ENCODE measurements around the gene DDX59.

The DDX59 gene

DNA sequence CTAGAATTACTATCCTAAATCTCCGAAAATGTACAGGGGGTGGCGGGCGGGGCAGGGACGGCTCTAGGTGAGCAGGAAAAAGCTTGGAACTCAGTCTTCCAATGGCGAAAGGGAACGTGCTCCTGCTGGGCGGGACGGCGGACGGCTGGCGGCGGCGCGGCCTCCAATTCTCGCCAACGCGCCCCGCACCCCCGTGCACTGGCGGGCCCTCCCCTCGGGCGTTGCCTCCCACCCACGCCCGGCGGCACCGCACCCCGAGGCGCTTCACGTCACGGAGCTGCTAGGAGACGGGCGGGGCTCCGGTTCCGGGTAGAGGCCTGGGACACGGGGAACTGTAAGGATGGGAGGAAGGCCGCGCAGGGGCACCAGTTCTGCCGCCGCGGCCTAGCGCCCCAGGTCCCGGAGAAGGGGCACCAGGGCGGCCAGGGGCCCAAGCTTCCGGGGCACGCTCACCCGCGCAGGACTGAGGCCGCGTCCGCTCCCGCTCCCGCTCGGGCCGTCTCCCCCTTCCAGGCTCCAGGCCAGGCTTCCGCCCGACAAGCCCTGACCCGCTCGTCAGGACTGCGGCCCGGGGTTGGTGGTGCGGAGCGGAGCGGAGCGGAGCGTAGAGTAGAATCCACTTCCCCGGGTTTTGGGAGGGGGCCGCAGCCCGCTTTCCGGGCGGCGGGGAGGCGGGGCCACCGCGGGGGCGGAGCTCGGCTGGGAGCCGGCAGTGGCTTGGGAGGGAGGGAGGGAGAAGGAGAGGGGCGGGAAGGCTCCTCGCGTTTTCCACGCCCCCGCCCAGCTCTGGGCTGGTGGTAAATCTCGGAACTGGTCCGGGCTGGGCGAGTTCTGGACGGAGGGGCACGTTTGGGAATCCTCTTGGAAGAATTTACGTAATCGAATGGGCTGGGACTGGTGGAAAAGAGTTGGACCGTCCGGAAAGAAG is at the start of gene DDX59:
TSS of gene DDX59 (minus strand) at position 594 of the 928 bp plus-strand sequence. CDS start 3,167 bp downstream, outside the sequence.
- peak; percentile 94 for DNase-seq

DNA sequence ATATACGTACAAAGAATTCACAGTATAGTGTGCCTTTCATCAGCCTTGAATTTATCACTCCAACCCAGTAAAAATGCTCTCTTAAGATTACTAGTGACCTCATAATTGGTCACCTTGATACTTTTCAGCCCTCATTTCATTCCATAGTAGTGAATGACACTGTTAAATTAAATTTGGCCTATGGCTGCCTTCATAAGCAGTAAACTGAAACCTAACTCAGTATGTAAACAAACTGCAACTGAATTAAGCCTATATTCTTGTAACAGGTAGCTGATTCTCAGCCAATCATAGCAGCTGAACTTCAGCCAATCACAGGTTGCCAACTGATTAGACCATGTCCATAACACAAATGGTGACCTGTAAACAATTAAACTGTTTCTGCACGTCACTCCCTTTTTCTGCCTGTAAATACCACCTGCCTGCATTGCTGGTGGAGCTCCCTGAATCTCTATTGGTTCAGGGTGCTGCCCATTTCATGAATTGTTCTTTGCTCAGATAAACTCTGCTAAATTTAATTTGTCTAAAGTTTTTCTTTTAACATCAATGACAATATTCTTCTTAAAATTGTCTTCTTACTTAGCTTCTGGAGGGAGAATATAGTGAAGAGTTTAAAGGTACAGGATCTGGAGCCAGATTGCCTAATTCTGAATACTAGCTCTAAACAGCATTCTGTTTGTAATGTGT is 44.9 kb upstream of the DDX59 start:
- DNase-seq = no peak

DNA sequence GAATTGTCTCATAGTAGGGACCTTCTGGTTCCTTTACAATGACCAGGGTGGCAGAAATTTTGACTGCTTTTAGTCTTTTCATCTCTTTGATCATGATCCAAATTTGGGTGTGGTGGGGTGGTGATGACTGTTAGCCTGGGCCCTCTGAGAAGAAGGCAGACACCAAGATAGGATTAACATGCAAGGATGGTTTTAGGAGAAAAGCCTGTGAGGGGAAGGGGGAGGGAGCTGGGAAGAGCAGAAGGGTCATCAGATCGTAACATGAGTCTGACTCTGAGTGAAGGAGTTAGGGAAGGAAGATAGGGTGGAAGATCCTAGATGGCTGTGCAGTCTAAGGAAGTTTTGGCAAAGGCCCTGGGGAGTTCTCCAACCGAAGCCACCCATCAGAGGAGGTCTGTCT is 40.5 kb upstream of the DDX59 start:
- DNase-seq = no peak

DNA sequence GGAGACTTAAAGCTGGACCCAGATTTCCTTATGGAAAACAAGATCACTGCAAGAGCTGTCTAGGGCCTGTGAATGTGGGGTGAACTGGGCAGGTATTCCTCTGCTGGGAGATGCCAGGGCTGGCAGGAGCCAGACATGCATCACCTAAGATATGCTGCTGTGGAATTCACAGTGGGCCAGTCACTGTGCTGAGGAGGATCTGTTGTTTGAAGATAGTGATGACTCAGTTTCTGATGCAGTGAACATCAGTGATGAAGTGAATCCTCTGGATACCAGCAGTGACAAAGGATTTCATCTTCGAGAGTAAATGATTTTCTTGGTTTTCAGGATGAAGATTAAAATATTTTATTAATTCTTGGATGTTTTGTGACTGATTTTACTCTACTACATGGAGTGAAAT is 39.1 kb upstream of the DDX59 start:
- DNase-seq = no peak

DNA sequence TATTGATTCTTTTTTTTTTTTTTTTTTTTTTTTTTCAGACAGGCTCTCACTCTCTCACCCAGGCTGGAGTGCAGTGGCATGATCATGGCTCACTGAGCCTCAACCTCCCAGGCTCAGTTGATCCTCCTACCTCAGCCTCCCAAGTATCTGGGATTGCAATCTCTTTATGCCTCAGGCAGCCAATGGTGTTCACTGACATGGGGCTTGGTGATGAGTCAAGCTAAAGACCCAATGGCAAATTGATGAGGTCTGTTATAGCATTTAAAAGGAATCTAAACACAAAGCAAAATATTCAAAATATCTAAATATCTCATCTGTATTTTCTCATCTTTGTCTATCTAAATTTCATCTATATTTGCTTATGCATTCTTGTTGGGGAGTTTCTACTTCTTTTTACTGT is 38.5 kb upstream of the DDX59 start:
- DNase-seq = no peak

DNA sequence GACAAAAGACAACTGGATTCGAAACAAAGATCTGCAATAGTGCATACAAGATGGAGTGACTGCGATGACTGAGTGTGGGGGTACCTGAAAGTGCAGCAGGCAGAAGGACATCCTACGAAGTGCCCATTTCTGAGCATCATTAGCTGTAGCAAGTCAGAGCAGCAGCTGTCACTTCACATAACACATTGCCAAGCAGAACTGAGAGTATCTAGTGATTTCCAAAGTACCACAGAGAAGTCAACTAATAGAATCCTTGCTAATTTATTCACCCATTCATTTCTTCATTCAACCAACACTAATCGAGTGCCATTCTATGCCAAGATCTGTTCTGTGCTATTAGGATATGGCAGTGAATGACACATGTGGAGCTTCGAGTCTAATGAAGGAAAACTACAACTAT is 37.4 kb upstream of the DDX59 start:
- no peak for DNase-seq

DNA sequence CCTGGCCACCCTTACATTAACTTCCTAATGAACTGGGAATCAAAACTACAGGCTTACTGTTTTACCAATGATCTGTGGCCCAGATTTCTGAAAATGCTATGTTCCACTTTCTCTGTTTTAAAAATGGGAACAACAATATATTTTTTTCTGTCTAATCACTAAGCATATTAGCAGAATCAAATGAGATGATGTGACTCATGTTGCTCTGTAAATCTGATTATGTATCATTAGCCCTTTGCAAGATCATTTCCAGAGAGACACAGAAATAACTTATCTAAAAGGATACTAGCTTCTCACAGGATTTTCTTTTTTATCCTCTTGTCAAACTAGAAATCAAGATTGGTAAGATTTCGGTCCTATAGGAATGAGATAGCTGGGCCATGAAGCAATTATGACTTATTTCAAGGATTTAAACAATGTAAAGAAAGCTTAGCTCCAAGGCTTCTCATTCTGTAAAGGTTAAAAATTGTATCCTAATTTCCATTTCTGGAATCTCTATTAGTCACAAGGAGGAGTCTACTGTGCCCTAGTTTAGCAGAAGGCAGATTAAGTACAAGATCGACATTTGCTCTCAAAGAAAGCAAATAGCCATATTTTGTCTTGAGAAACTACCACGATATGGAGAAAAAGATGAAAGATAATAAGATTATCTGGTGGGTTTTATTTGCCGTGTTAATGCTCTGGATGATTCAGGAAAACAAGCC is 36.6 kb upstream of the DDX59 start:
- DNase-seq = no peak

DNA sequence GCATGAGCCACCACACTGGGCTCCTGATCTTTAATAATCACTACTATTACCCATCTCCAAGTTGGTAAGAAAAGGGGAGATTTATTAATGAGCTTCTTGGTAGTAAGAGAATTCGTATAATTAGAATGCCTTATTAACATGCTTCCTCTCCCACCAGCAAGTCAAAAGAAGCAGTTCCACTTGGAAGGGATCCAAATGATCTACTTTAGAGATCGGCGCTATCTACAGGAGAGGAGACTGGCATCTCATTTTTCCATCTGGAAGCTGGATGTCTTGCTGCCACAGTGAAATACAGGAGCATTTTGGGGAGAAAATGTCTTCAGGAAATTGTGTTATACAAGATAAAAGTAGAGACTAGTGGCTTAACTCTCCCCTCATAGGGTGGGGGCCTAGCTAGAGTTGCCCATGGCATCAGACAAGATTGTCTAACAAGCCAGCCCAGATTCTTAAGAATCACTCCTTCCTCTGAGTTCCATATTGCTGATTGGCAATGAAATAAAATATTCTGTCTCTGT is 35.3 kb upstream of the DDX59 start:
- no peak for DNase-seq

DNA sequence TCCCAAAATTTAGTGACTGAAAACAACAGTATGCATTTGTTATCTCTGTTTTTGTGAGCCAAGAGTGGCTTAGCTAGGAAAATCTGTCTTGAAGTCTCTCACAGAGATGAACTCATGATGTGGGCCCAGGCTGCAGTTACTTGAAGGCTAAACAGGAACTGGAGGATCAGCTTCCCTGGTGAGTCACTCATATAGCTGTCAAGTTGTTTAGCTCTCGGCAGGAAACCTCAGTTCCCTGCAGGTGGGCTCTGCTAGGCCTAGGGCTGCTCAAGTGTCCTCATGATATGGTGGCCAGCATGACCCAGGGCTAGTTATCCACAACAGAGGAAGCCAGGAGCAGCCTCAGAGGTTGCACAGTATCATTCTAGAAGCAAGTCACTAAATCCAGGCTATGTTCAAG is 30.2 kb upstream of the DDX59 start:
- no peak for DNase-seq

DNA sequence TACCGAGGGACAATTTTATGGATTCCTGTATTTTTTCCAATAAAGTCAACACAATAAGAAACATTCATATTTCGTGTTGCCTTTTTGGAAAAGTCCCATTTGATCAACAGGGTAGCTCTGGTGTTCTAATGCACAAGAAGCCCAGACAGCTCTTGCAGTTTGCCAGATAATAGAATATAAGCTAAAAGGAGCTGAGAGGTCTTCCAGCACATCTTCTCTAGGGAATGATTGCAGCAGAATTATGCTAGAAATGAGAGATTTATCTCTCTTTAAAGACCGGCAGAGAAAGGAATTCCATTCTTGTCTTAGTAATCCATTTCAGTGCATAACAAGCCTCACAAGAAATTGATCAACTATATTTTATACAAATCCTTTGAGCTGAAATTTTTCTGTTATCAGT is 25.0 kb upstream of the DDX59 start:
- no peak for DNase-seq

DNA sequence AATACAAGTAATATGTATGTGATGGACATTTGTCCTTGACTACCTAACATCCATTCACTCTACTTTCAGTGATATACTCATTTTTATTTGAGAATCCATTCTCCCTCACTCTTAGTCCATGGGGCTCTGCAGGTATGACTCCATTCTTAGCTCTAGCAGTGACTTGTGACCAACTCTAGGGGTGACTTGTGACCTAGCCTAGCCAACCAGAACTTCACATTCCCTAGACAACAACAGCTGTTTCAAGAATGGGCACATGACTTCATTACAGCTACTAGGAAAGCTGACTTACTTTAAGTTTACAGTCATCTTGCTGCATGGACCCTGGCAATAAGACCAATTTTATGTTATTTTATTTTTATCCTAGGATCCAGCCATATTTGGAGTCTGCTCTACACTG is 23.6 kb upstream of the DDX59 start:
- no peak for DNase-seq

DNA sequence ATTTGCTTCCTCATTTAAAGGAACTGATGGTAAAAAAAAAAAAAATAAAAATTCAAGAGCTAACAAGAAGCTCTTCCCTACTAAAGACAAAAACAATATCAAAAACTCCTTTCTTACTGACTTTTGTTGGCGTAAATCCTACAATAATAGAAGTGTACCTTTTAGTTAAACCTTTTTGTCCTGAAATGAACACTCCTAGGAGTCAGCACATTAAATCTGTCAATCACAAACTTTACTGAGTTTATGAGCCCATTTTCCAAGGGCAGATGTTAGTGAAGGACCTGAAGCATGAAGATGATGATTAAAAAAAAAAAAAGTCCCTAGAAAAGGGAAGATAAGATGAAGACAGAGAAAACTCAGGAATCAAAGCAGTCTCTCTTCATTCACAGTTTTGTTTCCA is 22.6 kb upstream of the DDX59 start:
- no peak for DNase-seq

DNA sequence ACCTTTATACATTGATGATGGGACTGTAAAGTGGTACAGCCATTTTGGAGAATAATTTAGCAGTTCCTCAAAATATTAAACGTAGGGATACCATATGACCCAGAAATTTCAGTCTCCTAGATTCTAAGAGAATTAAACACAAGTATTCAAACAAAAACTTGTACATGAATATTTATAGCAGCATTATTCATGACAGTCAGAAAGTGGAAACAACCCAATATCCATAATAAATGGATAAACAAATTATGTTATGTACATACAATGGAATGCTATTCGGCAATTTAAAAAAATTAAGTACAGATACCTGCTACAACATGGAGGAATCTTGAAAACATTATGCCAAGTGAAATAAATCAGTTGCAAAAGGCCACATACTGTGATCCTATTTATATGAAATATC is 16.9 kb upstream of the DDX59 start:
- no peak for DNase-seq

DNA sequence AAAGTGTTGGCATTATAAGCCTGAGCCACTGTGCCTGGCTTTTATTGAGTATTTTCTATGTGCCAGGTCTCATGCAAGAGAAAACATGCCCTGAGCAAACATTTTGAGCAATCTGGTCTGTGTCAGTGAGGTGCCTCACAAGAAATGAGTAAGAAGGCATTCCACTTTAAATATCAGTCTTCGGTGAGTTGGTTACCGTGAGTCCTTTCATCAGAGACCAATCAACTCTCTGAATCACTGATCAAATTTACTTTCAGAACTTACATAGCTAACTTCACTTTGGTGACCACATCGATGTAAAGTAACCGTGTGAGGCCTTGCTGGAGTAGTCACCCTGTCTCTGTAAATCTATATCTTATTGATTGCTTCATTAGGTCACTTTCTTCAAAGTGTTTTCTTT is 14.3 kb upstream of the DDX59 start:
- DNase-seq = no peak

DNA sequence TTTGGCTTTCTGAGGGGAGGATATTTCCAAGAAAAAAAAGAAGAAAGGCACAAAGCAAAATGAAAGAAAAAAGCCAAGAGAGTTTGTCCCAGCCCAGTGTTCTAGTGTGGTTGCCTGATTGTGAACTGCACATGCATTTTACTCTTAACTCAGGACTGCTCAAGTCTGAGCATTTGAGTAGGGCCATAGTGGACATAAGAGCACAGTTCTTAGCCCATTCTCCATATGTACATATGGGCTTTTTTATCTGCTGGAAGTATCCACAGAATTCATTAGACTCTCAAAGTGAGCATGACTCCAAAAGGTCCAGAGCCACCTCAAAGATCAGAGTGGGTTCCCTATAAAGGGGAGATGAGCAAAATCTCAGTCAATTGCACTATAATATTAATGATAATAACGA is 13.6 kb upstream of the DDX59 start:
- DNase-seq = no peak

DNA sequence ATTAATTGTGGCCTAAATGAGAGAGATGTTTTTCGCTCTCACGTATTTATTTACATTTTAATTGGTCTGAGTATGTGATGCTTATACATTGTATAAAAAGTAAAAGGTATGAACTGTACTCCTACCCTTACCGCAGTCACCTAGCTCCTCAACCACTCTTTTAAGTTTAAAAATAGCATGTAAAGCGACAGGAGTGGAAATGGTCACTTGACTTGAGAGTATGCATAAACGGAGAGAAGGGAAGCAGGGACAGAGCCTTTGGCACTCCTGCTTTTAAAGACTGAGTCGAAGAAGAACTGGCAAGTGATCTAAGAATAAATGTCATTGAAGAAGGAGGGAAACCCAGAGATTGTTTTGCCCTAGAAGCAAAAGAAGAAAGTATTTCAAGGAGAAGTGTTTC is 11.5 kb upstream of the DDX59 start:
- no peak for DNase-seq

DNA sequence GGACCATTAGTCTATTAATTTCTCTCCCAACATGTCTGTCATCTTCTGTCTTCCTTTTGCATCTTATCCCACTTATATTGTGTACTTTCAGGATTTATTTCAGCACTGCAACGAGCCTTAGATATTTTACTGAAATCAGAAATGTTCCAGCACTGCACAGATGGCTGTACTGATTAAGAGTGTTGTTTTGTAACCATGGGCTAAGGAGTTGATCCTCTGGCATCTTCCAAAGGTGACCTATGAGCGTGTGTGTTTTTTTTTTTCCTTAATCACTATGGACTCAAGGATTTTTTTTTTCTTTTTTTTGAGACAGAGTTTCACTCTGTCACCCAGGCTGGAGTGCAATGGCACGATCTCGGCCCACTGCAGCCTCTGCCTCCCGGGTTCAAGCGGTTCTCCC is 7.1 kb upstream of the DDX59 start:
- no peak for DNase-seq

DNA sequence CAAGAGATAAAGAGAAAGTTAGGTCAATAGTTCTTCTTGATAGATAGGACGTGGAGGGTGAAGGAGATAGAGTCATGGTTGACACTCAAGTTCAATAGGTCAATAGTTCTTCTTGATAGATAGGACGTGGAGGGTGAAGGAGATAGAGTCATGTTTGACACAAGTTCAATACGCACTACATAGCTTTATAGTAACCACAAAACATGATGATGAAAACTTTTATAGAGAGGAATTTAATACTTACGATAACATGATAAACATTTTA is 5.8 kb upstream of the DDX59 start:
- DNase-seq = no peak

DNA sequence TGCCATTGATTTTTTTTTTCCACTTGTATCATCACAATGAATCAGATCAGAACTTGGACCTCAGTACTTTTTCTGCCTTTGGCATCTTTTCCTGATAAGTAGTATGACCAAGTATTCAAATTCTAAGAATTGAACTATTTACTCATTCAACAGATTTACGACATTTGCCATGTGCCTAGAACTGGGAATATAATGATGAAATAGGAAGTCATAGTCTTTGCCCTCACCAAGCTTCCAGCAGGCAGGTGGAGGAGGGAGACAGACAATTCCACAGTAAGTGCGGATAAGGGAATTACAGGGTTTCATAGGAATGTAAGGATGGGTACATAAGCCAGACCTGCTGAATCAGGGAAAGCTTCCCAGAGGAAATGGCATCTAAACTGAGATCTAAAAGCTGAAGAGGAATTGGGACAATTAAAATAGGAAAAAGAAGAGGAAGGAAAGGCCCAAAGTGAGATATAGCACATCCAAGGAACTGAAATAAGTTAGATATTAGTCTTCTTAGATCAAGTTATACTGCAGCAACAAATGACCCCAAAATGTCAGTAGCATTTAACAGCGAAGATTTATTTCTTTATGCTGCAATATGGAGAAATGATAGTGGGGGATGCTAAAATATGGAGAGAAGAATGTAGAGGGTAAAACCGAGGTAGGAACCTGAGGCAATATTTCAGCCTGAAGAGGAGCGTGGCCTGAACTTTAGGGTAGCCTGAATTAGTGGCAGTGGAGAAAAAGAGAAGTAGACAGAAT is 5.3 kb upstream of the DDX59 start:
- no peak for DNase-seq

DNA sequence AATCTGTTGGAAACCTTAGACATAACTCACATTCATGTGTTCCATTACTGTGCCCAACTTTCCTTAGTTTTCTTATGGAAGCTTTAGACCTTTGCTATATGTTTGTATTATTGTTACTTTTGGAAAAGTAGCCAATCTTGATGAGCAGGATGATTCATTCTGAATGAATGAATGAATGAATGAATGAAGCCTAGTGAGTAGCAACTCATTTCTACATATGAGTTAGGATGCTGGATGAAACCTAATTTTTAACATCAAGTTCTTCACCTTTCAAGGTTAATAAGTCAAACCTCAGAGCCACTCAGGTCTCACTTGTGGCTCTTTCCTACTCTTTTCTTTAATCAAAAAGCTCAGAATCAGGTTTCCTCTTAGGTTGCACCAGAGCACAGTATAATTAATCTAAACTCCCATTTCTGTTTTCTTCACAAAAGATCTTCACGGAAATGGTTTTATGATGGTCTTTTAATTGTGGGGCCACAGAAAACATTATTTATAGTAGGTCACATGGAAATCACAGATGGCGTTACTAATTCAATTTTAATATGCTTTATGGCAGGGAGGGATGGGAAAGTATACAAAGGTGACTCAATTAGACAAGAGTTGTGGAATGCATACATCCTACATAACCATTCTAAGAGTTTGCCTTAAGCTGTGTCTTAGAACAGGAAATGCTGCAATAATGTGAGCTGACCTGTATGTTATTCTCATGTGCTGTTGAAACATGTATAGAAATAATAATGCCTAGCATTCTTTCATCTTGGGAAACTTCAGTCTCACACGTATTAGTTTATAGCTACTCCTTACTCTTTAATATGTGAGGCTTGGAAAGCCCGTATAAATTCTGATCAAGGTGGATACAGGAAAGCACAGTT is 4.5 kb upstream of the DDX59 start:
- DNase-seq = no peak

DNA sequence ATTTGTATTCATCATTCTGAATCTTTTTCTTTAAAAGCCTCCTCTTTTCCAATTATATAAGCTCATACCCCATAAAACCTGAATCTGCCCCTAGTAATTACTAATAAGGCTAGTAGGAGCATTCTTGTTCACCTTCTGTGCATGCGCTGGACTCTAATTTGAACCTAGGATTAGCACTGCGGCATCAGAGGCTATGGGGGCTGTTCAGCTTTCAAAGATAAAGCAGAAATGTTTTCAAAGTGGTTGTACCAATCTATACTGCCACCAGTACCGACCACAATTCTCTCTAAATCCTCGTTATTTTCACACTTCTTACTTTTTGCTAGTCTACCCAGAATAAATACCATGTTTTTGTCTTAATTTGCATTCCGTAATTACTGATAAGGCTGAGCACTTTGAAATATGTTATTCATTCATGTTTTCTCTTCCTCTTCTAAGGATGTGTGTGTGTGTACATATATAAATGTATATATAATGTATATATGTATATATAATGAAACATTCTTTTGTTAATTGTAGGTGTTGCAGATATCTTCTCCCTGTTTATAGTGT is 1.6 kb upstream of the DDX59 start:
- DNase-seq = no peak

All from stimulated activated CD8-positive, alpha-beta memory T cell treated with anti-CD3 and anti-CD28 coated beads, Interleukin-4, amount 100 ng/mL, for 48 hours (primary cell).